ENCODE results near the gene OR5L1.

The OR5L1 gene

GRCh38 chr11:55811067-55811466 is at the start of gene OR5L1:
Gene OR5L1 (plus strand): TSS chr11:55811367. CDS start chr11:55811467, 100 bp downstream.
- DNase-seq (ENCODE audit: low read depth in 2 of 2): no peak

GRCh38 chr11:55773138-55773537 is 38.0 kb upstream of the OR5L1 start, which contains the start of gene OR5D13:
Gene OR5D13 (plus strand): TSS chr11:55773438. CDS start chr11:55773438, 0 bp downstream.
- DNase-seq (ENCODE audit: low read depth in 2 of 2): no peak

- DNase-seq (ENCODE audit: low read depth in 2 of 2): no peak
Observed at GRCh38 chr11:55791606-55792005, 19.6 kb upstream of the OR5L1 start.

- no peak for DNase-seq (ENCODE audit: low read depth in 2 of 2)
Observed at GRCh38 chr11:55793321-55793720, 17.8 kb upstream of the OR5L1 start.

- no peak for DNase-seq (ENCODE audit: low read depth in 2 of 2)
Observed at GRCh38 chr11:55795256-55795655, 15.9 kb upstream of the OR5L1 start, which contains the start of gene OR5D14. Gene OR5D14 (plus strand): TSS chr11:55795556. CDS start chr11:55795556, 0 bp downstream.

GRCh38 chr11:55806248-55806647 is 4.9 kb upstream of the OR5L1 start:
- DNase-seq (ENCODE audit: low read depth in 2 of 2): no peak

GRCh38 chr11:55819330-55819729 is 8.2 kb downstream of the OR5L1 start, which contains the start of gene OR5D18:
Gene OR5D18 (plus strand): TSS chr11:55819630. CDS start chr11:55819630, 0 bp downstream.
- no peak for DNase-seq (ENCODE audit: low read depth in 2 of 2)

GRCh38 chr11:55826919-55827318 is 15.8 kb downstream of the OR5L1 start, which contains the start of gene OR5L2:
Gene OR5L2 (plus strand): TSS chr11:55827219. CDS start chr11:55827219, 0 bp downstream.
- DNase-seq (ENCODE audit: low read depth in 2 of 2): no peak

- no peak for DNase-seq (ENCODE audit: low read depth in 2 of 2)
Observed at GRCh38 chr11:55838452-55838851, 27.3 kb downstream of the OR5L1 start, which contains the start of gene OR5D16. Gene OR5D16 (plus strand): TSS chr11:55838752. CDS start chr11:55838752, 0 bp downstream.

GRCh38 chr11:55847453-55847852 is 36.3 kb downstream of the OR5L1 start:
- DNase-seq (ENCODE audit: low read depth in 2 of 2): no peak

- DNase-seq (ENCODE audit: low read depth in 2 of 2): no peak
Observed at GRCh38 chr11:55849037-55849436, 37.9 kb downstream of the OR5L1 start.

- no peak for DNase-seq (ENCODE audit: low read depth in 2 of 2)
Observed at GRCh38 chr11:55852141-55852540, 41.0 kb downstream of the OR5L1 start.

- no peak for DNase-seq (ENCODE audit: low read depth in 2 of 2)
Observed at GRCh38 chr11:55854704-55855103, 43.5 kb downstream of the OR5L1 start.

Data from stimulated activated CD8-positive, alpha-beta memory T cell treated with anti-CD3 and anti-CD28 coated beads, Interleukin-15, amount 100 ng/mL, for 48 hours (primary cell).